SHP77 treated with DMSO at 0.1 percent for 48 hours (cell line): ENCODE results near the gene ADARB2.

Source experiments
- DNase-seq: peaks from one replicate; lab custom pipeline; 2025; lab: John Stamatoyannopoulos, UW

ADARB2 gene

DNA sequence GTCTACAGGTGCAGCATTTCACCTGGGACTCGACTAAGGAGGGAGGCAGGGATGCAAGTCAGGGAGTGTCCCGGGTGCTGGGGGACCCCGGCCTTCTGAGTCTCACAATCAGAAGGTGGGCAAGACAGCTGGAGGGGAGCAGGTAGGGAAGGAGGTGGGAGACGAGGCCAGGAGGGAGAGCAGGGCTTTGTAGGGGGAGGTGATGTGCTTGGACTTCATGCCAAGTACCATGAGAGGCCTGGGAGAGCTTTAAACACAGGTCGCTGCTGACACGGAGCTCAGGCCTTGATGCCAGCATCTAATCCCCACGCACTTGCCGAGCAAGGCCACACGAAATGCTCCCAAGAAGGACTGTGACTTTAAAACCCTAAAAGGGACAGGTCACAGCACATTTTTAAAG lies 244.7 kb downstream of the ADARB2 start:
- DNase-seq, result no peak

DNA sequence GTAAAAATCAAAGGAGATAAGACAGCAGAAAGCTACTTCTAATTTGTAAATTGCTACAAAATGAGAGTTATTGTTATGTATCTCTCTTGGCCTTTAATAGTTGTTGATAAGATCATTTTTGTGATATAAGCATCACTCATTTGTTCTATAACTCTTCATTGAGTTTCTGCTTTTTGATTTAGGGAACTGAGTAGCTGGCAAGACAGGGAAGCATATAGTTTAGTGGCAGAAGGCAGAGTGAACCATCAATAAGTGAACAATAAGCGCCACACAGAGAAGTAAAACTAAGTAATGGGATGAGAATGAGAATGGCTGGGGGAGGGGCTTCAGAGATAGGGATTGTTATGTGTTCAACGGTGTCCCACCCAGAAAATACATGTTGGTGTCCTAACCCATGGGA lies 245.4 kb downstream of the ADARB2 start:
- no peak for DNase-seq

DNA sequence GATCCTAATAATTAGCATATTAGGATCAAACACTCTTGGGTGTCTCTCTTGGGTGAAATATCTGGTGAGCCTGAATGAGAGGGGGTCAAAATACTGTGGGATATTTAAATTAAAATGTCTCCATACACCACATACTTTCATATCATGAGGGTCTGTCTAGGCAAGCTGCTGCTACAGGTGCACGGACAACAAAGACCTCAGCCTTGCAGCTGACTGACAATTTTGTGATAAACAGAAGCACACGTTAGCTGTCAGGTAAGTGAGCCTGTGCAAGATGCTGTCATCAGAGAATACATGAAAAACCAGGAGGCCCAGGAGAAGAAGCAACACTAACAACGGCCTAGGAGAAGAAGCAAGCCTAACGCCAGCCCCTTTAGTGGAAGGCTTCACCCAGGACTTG lies 247.5 kb downstream of the ADARB2 start:
- no peak for DNase-seq

DNA sequence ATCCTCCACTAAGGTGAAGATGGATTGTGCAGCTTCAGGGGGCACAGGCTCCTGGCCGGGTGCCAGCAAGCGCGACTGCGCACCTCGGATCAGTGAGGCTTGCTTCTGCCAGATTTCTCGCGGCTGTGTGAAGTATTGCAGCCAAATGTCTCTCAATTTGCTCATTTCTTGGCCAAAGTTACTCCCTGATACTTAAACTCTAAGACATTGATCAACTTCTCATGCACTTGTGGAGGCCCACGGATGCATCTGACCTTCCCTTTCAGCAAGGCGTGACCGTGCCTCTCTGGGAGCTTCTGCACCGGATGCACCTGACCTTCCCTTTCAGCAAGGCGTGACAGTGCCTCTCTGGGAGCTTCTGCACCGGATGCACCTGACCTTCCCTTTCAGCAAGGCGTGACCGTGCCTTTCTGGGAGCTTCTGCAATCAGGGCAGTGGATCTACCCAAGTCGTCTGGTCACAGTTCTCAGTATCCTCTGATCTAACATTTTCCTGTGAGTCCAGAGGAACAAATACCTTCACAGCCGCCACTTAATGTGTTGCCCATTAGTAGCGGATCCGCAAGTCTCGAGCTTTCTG lies 248.3 kb downstream of the ADARB2 start:
- peak; percentile 36 for DNase-seq

DNA sequence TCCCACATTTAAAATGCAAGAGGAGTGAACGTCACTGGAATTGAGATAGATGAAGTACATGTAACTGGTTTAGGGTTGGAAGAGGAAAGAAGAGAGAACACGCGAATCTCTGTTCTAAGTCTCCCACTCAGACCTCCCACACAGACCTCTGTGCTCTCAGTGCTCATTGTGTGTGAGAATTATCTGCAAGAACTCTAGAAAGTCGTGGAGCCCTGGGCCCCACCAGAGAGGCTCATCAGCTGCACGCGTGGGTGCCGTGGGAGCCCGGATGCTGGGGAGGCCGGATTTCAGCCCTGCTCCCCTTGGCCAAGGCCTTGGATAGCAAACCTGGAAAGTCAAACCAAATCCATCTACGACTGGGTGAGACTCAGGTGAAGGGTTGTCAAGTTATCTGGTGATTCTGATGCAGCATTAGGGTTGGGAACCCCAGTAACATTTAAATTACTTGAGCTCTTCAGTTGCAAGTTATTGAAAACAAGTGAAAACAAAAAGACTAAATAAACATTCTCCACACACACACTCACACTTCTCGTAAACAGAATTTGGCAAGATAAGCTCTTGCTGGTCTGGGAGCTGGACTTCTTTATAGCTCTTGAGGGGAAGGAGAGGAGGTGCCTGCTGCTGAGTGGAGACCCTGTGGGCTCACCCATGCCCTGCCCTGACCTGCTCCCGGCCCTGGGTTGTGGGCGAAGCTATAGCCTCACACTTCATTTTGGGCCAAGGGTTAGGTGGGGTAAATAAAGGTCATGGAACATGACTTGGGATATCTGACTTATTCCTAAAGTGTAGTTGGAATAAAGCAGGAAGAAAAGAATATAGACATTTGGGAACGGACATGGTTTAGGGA lies 250.3 kb downstream of the ADARB2 start:
- no peak for DNase-seq

DNA sequence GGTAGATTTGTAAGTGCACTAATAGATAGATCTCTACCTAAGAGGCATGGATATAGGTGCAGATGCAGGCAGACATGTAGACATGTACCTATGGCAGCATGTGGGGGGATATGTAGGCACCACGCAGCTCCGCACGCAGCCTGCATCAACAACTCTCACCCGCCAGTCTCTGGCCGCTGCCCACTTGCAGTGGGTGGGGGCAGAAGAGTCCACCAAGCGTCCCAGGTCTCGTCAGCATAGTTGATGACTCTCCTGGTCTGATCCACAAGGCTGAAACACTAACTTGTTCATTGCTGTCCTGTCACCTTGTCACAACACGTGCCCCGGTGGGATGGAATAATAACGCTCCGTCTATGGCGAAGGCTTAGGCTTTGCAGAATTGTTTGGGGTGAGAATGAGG lies 252.0 kb downstream of the ADARB2 start:
- DNase-seq, result no peak

DNA sequence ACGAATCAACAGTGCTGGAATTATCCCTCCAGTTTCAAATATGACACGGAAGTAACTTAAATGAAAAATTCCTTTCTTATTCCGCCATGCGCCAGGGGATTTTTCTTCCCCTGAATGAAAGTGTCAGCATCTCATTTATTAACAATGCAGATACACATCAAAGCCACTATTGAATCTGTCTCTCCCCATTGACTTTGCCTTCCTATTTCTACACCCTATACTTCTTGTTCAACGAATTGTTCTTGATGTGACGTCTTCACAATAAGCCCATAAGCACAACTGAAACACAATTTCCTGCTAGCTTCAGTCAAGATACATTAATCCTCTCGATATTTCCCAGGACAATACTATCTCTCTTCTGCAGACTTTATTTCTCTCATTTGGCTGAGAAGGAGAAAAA lies 253.5 kb downstream of the ADARB2 start:
- DNase-seq, result no peak

DNA sequence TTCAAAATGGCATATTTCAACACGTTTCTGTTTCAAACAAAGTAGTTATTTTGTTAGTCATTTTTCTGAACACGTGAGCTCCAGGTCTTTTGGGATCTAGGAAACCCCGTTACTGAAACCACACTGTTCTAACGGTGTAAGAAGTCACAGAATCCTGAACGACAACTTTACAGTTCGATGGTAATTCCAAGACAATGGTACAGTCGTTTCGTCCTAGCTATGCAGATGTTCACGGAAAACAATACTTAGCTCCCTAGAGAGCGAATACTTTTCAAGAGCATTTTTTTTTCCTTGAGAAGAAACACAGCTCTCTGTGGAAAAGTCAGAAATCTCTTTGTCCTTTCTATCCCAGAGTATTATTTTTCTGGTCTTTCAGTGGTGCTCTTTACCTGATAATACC lies 254.1 kb downstream of the ADARB2 start:
- no peak for DNase-seq

DNA sequence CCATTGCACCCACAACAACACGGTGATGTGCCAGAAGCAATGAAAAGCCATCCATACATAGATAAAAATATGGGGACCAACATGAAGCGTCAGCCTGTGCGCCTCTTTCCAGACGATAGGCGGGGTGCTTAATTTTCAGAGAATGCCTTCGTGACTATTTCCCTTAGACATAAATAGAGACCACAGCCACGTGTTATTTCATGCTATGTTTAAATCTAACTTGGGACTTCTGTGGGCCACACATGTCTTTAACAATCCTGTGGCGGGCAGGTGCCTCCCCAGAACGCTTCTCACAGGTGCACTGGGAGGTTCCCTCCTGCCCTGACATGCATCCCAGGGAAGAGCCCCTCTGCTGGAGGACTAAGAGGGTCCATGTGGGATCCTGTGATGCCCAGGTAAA lies 259.7 kb downstream of the ADARB2 start:
- no peak for DNase-seq

DNA sequence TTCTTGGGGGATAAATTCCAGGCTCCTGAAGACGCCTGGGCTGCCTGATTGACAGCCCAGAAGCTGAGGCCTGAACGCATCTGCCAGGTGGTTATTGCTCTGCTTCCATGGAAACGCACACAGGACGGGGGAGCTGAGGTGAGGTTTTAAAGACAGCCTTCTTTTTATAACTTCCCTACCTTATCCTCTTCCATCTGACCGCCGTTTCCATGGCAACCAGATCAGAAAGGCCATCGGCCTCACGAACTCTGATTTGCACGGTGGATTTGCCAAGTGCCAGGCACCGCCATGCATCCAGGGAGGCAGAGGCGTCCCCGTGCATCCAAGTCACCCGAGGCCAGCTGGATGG lies 260.9 kb downstream of the ADARB2 start:
- no peak for DNase-seq

DNA sequence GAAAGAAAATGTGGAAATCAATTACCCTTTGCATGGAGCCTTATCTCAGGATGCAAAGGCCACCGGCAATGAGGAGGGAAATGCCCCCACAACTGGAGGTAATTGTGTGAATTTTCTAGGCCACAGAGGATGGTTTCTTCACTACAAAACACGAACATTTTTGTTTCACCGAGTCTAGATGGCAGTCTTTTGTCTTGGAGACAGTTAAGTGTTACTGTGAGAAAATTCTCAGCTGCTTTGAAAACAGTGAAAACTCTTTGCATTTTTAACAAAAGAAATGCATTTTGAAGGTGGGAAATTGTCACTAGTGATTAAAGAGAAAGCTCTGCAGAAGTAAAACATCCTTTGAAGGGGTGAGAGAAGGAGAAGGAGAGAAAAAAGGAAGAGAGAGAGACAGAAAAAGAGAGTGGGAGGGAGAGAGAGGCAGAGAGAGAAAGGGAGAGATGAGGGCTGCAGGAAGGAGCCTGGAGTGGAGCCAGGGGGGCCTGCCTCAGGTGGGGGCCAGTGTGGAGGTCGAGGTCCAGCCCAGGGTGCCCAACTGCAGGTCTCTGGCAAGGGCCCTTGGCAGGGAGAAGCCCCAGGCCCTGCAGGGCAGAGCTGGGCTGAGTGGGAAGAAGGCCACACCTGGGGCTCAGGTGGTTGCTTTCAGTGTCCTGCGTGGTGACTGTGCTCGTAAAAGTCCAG lies 261.4 kb downstream of the ADARB2 start:
- DNase-seq, result no peak

DNA sequence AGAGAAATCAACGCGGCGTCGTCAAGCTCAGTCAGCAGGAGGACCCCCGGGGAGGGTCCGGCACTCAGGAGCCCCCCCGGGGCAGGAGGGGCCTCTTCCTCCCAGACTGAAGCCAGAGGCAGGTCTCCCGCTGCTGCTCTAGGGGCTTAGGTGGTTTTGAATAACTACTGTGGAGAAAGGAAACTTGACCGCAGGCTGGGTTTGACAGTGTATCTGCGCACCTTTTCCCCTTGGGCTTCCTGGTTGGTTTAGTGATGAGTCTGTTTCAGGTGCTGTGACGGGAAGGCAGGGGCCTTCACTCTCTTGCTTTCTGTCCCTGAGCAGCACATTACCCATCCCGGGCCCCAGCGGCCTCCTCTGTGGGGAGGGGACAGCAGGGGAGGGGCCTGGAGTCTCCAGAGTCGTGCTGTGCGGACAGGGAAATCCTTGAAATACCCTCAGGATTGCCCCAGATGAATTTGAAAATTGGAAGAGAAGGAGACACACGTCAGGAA lies 262.2 kb downstream of the ADARB2 start:
- no peak for DNase-seq

DNA sequence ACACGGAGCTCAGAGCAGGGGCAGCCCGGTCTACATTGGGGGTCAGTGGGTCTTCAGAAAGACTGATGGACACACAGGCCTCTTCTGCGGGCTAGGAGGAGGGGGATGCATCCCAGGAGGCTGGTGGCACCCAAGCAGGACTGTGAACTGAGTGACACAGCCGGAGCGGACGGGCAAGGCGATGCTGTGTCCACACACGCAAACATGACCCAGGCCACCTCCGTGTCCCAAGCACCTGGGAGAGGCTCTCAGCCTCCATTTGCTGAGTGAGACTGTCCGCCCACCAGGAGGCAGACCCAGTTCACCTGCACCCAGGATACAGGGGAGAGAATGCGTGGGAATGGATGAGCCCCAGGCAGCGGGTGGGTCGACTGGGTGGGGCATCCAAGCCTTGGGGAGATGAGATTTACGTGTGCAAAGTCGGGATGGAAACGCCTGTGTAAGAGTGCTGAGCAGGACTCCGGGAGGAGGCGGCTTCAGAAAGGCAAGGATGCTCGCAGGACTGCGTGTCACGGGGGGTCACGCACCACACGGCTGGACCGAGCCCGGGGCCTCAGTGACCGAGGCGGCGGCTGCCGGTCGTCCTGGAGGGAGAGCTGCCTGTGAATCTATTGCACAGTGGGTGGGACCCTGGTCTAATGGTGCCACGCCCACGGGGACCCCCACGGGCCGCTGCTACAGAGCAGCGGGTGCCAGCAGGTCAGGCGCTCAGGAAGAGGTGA lies 262.8 kb downstream of the ADARB2 start:
- no peak for DNase-seq

DNA sequence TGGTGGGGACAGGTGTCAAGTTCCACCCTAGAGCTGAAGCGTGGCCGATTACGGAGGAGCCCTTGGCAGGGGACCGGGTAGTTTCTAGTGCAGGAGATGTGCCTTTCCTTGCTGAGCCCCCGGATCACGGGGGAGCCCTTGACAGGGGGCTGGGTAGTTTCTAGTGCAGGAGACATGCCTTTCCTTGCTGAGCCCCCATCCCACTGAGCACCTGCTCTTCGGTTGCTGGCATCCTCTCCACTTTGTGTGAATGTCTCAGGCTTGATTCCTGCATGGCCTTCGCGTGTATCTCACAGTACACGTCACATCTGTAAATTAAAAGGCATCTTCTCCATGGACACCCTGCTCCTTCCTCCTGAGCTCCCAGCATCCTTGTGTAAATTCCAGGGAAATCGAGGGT lies 263.5 kb downstream of the ADARB2 start:
- no peak for DNase-seq

DNA sequence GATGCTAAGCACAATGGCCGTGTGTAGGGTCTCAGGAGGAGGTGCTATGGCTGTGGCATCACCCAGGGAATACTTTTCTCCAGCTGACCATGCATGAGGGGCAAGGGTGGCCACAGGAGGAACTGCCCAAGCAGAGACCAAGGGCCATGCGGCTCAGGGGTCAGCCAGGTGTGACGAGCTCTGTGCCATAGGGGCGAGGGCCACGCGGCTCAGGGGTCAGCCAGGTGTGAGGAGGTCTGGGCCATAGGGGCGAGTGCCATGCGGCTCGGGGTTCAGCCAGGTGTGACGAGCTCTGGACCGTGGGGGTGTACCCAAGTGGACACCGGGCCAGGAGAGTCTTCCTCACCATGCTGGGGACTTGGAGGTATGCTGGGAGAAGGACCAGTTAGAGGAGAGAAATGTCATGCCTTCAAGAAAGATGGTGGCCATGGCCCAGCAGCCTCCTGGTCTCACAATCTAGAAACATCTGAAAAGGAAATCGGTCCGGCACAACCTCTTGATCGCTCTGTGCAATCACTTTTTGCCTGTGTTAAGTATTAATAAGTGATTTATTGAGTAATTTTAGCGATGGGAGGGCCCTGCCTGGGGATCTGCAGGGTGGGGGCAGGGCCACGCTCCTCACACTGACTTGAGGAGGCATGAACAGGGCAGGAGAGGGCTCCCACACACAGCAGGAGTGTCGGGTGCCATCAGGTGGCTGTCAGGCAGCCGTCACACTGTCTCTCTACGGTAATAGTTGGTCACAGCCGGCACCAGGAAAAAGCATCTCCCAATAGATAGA lies 265.0 kb downstream of the ADARB2 start:
- DNase-seq, result no peak

DNA sequence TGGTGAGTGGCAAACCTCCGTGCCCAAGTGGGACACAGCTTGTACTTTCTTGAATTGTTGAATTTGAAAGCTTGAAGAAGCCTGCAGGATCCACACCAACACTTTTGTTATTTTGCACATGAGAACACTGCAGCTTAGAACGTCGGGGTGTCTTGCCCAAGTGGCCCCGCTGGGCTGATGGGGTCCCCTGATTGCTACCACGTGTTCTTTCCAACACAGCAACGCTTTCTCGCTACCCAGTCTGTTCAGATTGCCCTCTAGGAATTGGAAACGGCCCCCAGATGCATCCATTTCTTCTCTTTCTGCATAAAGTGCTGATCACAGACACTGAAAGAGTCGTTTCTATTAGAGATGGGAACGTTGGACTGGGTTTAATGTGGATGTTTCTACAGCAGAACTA lies 268.5 kb downstream of the ADARB2 start:
- no peak for DNase-seq

DNA sequence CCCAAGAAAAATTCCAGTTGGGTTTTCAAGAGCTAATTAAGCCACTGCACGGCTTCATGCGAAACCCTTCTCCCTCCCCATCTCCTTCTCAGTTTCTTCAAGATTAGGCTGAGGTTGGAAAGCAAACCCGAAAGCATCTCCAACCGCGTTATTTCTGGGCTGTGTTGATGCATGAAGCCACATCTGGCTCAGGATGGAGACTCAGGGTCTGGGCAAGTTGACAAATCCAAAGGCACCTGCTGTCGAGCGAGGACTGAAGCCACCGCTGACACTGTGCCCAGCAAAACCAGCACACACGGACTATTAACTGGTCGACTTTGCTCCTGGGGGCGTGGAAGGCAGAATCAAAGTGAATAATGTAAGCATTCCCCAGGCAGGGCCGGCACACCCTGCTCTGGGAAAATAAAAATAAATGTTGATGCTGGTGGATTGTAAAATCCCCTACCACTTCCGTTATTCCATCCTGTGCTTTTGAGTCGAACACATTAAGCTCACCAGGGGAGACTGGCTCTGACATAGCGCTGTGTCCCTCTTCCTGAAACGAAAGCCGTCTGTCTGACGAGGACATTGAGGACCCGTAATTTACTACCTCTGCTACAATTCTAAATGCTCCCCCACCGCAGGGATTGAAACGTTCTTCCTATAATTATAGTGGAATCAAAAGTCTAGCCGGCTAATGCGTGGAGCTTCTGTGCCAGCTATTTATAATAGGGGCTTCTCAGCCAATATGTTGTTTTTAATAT lies 269.8 kb downstream of the ADARB2 start:
- no peak for DNase-seq

DNA sequence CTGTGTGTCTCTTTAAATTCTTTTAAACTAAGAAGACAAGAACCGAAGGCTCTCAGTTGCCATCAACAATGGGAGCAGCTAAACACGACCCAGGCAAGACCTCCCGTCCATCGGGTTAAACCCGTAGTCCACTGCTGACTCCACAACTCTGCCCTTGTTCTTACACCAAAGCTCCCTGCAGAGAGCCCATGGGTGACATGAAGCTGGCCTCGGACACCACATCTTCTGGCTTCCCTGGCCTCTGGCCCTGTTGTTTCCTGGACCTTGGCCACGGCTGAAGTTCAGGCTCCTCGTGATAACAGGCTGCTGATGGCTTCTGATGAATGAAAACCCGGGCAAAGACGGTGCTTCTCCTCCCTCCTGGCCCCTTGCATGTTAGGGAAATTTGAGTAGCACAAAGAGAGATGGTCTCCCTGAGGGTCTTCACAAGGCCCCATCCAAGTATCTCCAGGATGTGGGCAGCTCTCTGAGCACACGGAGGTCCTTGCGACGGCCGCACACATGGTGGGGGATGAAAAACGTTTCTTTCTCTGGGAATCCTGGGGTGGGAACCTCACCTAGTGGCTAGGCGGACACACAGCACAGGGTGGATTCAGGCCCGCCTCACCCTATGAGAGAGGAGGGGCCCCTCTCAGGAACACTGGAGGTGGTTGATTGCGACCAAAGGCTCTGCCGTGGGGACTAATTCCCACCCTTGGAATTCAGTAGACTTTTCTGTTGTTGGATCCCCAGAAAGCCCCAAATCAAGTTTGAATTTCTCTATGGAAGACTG lies 271.1 kb downstream of the ADARB2 start:
- DNase-seq, result no peak

DNA sequence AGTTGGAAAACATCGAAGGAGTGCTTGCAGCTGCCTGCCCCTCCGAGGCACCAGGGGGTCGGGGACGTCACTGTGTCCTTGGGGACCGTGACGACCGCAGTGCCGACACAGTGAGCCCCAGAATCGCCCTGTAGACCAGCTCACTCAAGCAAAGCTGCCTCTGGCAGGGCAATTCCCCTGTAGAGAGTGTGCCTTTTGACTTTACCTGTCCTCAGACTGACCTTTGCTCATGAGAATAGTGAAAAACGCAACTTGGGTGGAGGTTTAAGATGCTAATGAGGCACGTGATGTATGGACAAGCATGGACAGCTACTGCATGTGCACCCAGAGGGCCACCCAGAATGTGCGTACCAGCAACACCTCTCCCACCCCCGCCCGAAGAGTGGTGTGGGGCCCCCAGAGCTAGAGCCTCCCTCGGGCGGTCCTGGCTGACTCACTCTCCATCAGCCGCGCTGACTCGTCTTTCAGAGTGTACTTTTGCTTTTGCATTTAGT lies 271.9 kb downstream of the ADARB2 start:
- no peak for DNase-seq

DNA sequence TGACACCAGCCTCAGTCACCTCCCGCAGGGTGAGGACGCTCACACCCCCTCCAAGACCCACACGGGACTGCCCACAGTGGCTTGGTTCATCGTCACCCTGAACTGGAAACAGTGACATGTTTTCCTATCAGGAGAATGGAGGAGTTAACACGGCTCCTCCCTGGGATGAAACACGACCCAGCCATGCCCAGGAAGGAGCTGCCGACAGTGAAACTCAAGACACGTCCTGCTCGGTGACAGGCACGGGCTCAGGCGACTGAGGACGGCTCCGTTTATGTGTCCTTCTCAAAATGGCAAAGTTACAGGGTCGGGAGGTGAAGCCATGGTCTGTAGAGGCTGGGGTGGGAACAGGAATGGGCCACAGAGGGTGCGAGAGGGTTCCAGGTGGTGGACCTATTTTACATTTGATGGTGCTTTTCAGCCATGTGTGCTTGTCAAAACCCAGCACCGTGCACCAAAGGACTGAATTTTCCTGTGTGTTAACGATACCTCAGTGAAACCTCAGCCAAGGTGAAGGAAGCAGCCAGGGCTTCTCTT lies 272.4 kb downstream of the ADARB2 start:
- DNase-seq, result no peak
